Kidney (tissue), 14 donors: ENCODE results near the gene MARK1. TPM values are rescaled to one million over a fixed set of nuclear protein-coding genes. Genes with fewer than 3 reads are reported as not detected.

Experiments
- DNase-seq, 5 donors: peaks; one replicate each; pipeline ENCODE4 v3.0.0-alpha.2; 2013 to 2020
- FAIRE-seq: peaks from 2 replicates; lab custom pipeline; 2012; peaks lifted over from hg19 to GRCh38; lab: Jason Lieb, UNC
- H3K27ac ChIP-seq, 2 donors: one replicate each; pipeline ENCODE4 v1.7.0; 2013; ENCODE audit warnings: low read depth in 2 of 2, low read length in 2 of 2, inconsistent platforms in 1 of 2
- H3K27me3 ChIP-seq: one replicate; pipeline ENCODE4 v1.7.1; 2013; ENCODE audit warnings: low read length, inconsistent platforms; ENCODE audit not compliant: control insufficient read depth, insufficient read depth
- H3K36me3 ChIP-seq, 3 donors: one replicate each; pipeline versions ENCODE4 v1.7.0 to v1.7.1; 2013; ENCODE audit warnings: low read length in 3 of 3, control low read depth in 1 of 3, inconsistent platforms in 1 of 3; ENCODE audit not compliant: insufficient read depth in 3 of 3, control insufficient read depth in 2 of 3
- H3K4me1 ChIP-seq, 3 donors: one replicate each; pipeline versions ENCODE4 v1.7.0 to v1.7.1; 2013; ENCODE audit warnings: low read length in 3 of 3, inconsistent platforms in 1 of 3, low read depth in 1 of 3; ENCODE audit not compliant: control insufficient read depth in 2 of 3, insufficient read depth in 2 of 3
- H3K4me3 ChIP-seq, 3 donors: one replicate each; pipeline versions ENCODE4 v1.7.0 to v1.8.1; 2013; ENCODE audit warnings: low read length in 3 of 3, control low read depth in 1 of 3, inconsistent platforms in 1 of 3
- H3K9ac ChIP-seq, 3 donors: one replicate each; pipeline versions ENCODE4 v1.7.0 to v1.7.1; 2013; ENCODE audit warnings: low read length in 3 of 3, control low read depth in 1 of 3, inconsistent platforms in 1 of 3
- H3K9me3 ChIP-seq, 3 donors: one replicate each; pipeline versions ENCODE4 v1.7.0 to v1.7.1; 2013; ENCODE audit warnings: low read length in 3 of 3, control low read depth in 1 of 3, inconsistent platforms in 1 of 3; ENCODE audit not compliant: control insufficient read depth in 2 of 3, insufficient read depth in 1 of 3
- intact Hi-C: fragments of 100-400 bp; cut with DNase I; formaldehyde crosslinking; loops from one replicate; pipeline ENCODE4 v1.11.1; 2022
- polyA plus RNA-seq: library from polyadenylated mRNA; stranded (reverse); fragments of 350-450 nt; fragmentation: Illumina TruSeq; extraction: RNeasy Lipid Tissue Mini Kit (QIAGEN cat#74804); gene quantifications from one replicate; pipeline ENCODE4 v1.2.3, GENCODE V29; 2014; ENCODE audit warnings: low read depth, low replicate concordance; ENCODE audit not compliant: insufficient read depth
- total RNA-seq: library from RNA; stranded (reverse); fragmentation: NEBNext Ultra II Directional; extraction: Animal tissue kit (Norgen Biotek cat#: 25700); gene quantifications from one replicate; pipeline ENCODE4 v1.2.1, GENCODE V29; 2021
- TF ChIP-seq, protein P1 (sequence below): IDR thresholded peaks from 3 replicates; pipeline ENCODE4 v1.5.1; 2012; ENCODE audit warnings: mild to moderate bottlenecking, moderate library complexity, borderline replicate concordance; ENCODE audit not compliant: insufficient read depth; ENCODE audit errors: extremely low read depth
- donor health status: control.
- donor health status: control.
- donor health status: control.
- donor health status: control.
- donor health status: control.
- donor health status: DM: yes; HTN: yes; CAD: no.
- donor health status: Normal renal cell carcinoma (clear cell type).

The MARK1 gene
- total and polyA plus RNA-seq, 2 donors from 2014 or later = 2.6 to 5.3 TPM

- Histone ChIP-seq H3K4me3 (no peak overlapping the region), H3K9me3 (peaks cover 0 to 9% (median 0%) of the 10 kb centered on the region in 3 donors), H3K4me1 (no peaks in the 10 kb centered on the region), H3K36me3 (peaks cover 0 to 3% (median 0%) of the 10 kb centered on the region in 3 donors), H3K27me3 (no peaks in the 10 kb centered on the region), H3K9ac (no peak overlapping the region), H3K27ac (no peak overlapping the region)
- no peak for FAIRE-seq
- intact Hi-C loops = no loop called here
- TF ChIP-seq, protein P1, sequence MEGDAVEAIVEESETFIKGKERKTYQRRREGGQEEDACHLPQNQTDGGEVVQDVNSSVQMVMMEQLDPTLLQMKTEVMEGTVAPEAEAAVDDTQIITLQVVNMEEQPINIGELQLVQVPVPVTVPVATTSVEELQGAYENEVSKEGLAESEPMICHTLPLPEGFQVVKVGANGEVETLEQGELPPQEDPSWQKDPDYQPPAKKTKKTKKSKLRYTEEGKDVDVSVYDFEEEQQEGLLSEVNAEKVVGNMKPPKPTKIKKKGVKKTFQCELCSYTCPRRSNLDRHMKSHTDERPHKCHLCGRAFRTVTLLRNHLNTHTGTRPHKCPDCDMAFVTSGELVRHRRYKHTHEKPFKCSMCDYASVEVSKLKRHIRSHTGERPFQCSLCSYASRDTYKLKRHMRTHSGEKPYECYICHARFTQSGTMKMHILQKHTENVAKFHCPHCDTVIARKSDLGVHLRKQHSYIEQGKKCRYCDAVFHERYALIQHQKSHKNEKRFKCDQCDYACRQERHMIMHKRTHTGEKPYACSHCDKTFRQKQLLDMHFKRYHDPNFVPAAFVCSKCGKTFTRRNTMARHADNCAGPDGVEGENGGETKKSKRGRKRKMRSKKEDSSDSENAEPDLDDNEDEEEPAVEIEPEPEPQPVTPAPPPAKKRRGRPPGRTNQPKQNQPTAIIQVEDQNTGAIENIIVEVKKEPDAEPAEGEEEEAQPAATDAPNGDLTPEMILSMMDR = no peak
- DNase-seq = no peak
Observed at GRCh38 chr1:220666349-220666748, 138.4 kb downstream of the MARK1 start.

DNA sequence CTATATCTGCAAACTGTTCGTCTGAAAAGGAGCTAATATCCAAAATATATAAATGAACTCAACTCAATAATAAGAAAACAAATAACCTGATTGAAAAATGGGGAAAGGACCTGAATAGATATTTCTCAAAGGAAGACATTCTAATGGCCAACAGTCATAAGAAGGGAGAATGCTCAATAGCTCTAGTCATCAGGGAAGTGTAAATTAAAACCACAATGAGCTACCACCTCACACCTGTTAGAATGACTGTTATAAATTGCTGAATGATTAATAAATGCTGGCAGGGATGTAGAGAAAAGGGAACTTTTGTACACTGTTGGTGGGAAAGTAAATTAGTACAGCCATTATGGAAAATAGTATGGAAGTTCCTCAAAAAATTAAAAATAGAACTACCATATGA lies 141.1 kb downstream of the MARK1 start:
- TF ChIP-seq, protein P1 = no peak
- Histone ChIP-seq H3K9ac (no peak overlapping the region), H3K9me3 (peaks cover 0 to 9% (median 0%) of the 10 kb centered on the region in 3 donors)

DNA sequence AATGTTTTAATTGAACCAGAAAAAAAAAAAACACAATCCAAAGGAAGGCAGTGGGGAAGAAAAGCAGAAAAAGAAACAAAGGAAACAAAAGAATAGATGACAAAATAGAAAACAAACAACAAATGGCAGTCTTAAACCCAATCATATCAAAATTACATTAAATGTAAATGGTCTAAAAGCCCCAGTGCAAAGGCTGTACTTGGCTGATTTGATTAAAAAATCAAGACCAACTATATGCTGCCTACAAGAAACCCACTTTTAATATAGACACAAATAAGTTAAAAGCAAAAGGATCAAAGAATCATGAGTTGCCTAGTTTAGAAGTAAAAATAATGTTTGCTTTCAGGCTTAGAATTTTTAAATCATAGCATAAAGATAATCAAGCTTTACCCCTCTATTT lies 142.4 kb downstream of the MARK1 start:
- no peaks in the 10 kb centered on the region for H3K27me3 ChIP-seq
- H3K27ac ChIP-seq = no peak overlapping the region
- intact Hi-C loops = no loop called here
- H3K4me3 ChIP-seq = no peak overlapping the region
- no peak for FAIRE-seq
- no peaks in the 10 kb centered on the region for H3K36me3 ChIP-seq
- DNase-seq = no peak
- H3K4me1 ChIP-seq = no peaks in the 10 kb centered on the region
- no peak overlapping the region for H3K9ac ChIP-seq
- peaks cover 0 to 9% (median 0%) of the 10 kb centered on the region in 3 donors for H3K9me3 ChIP-seq
- TF ChIP-seq, protein P1 = no peak

More for the DNA sequence above, 141.1 kb downstream of the MARK1 start:
- FAIRE-seq (no peak), DNase-seq (no peak)
- no peaks in the 10 kb centered on the region for H3K36me3 ChIP-seq
- H3K4me1 ChIP-seq = no peaks in the 10 kb centered on the region
- intact Hi-C loops = no loop called here
- H3K27ac ChIP-seq = no peak overlapping the region
- no peak overlapping the region for H3K4me3 ChIP-seq
- no peaks in the 10 kb centered on the region for H3K27me3 ChIP-seq

GRCh38 chr1:220673921-220674320 lies 146.0 kb downstream of the MARK1 start:
- TF ChIP-seq, protein P1 = no peak
- Histone ChIP-seq H3K27ac (no peak overlapping the region), H3K4me1 (no peaks in the 10 kb centered on the region), H3K27me3 (no peaks in the 10 kb centered on the region), H3K9ac (no peak overlapping the region), H3K4me3 (no peak overlapping the region), H3K36me3 (no peaks in the 10 kb centered on the region), H3K9me3 (peaks cover 0 to 9% (median 0%) of the 10 kb centered on the region in 3 donors)
- DNase-seq (no peak), FAIRE-seq (no peak)
- intact Hi-C loops = no loop called here
